ENCODE results near the gene FANCM.
"Not testable (repeated sequence)": the region's sequence is repeated elsewhere in the genome, so short reads cannot be mapped to it uniquely, and the experiment has no call there.

The FANCM gene

DNA sequence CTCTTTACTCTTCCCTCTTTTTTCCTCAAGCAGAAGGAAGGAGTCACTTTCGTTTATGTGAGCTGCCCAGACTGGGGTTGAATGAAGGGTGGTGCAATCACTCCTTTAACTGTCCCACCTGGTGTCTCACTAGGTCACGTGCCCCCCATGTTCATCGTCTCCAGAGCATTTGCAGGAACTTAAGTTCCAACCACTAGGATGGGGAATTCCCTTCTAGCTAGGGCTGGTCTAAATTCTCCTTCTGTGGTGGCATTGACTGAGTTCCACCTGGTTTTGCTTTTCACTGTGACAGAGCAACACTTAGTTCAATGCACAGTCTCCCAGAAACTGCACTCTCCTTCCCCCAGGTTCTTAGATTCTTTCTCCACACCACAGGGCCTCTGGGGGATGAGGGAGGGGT is 9.5 kb downstream of the FANCM start:
- no peak for DNase-seq

DNA sequence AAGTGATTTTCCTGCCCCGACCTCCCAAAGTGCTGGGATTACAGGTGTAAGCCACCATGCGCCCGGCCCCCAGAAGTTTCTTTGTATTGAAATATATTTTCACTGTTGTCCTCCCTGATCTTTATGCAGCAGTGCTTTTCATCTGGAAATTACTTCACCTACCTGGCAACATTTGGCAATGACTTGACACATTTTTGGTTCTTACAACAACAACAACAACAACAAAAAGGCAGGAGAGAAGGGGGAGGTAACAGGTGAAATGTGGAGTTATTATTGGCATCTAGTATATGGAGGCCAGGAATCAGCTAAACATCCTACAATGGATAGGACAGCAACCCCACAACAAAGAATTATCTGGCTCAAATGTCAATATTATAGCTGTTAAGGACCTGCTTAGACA is 13.9 kb downstream of the FANCM start:
- no peak for DNase-seq

DNA sequence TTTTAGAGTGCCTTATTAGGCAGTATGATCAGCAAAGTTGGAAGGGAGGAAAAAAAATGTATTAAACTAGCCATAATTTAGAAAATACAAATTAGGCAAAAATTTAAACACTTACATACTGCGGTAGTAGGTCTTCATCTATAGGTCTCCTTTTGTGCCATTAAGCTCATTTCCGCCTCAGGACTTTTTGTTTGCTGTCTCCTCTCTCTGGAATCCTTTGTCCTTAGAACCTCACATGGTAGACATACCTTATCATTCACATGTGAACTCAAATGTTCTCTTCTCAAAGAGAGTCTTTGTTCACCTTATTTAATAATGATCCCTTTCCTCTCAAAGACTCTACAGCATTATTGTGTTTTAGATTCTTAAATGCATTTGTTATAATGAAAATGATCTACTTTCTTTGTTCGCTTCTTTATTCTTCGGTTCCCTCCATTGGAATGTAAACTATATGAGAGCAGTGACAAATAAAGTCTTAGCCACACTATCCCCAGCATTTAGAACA is 14.7 kb downstream of the FANCM start:
- no peak for DNase-seq

DNA sequence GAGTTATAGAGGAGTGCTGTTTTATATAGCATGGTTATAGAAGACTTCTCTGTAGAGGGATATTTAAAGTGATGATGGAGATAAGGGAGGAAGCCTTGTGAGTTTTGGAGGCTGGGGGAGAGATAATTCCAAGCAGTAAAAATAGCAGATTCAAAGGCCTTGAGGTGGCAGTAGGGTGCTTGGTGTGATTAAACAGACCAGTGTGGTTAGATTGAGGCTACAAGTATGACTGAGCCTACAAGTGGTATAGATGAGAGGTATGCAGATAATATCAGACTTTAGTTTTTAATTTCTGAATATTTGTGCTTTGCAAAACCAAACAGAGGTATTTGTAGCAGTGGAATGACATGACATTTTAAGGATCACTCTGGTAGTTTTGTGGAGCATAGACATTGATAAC is 20.3 kb downstream of the FANCM start:
- no peak for DNase-seq

DNA sequence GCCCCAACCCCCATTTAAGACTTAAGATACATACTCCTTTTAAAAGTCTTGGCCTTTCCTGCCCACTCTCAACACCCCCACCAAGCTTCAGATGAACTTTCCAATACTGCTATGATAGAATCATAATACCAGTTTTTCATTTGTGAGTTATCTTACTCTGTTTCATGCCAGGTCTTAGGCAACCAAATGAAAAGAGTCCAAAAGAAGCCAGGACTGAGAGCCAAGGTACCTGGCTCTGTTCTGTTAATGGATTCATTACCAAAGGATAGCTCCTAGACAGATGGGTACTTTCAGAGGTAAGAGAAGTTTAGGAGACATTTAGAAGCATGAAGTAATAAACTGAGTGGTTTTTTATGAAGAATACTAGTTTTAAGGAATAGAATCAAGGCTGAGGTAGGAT is 34.2 kb downstream of the FANCM start:
- DNase-seq = no peak

DNA sequence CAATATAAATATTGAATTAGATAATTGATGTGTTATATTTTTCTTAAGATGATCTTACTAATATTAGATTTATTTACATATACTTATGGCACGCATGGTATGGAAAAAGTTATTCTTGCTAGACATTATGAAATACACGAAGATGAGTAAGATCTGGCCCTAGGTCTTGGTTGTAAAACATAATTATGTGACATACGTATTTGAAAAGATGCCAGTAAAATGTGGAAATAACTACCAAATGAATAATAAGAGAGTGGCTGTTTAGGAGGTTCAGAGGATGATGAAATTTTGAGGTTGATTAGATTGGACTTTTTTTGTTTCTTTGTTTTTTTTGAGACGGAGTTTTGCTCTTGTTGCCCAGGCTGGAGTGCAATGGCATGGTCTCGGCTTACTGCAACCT is 41.3 kb downstream of the FANCM start:
- no peak for DNase-seq

DNA sequence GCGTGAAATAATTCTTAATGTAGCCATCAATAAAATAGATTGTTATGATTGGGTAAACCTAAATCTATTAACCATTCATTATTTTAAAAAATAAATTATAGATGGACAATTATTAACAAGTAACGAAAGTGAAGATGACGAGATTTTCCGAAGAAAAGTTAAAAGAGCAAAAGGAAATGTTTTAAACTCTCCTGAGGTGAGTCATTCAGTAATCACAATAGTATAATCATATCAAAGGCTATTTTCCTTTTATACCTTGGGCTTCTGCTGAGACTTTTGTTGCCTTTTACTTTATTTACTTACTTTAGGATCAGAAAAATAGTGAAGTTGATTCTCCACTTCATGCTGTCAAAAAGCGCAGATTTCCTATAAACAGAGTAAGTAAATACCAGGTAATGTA is 45.6 kb downstream of the FANCM start:
- no peak for DNase-seq

DNA sequence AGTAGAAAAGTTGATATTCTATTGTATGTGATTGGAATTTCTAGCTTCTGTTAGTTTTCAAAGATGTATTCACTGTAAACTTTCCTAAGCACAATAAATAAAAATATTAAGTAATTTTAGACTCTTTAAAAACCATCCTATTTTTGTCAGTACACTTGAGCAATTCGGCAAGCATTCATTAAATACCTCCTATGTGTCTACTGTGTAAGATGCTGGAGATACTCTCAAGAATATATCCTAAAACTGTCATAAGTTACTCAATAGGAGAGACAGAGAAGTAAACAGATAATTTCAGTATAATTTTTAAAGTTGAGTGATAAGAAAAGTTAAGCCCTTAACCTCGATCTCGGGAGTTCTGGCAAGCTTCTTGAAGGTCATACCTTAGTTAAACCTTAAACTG is 46.1 kb downstream of the FANCM start:
- DNase-seq = no peak

DNA sequence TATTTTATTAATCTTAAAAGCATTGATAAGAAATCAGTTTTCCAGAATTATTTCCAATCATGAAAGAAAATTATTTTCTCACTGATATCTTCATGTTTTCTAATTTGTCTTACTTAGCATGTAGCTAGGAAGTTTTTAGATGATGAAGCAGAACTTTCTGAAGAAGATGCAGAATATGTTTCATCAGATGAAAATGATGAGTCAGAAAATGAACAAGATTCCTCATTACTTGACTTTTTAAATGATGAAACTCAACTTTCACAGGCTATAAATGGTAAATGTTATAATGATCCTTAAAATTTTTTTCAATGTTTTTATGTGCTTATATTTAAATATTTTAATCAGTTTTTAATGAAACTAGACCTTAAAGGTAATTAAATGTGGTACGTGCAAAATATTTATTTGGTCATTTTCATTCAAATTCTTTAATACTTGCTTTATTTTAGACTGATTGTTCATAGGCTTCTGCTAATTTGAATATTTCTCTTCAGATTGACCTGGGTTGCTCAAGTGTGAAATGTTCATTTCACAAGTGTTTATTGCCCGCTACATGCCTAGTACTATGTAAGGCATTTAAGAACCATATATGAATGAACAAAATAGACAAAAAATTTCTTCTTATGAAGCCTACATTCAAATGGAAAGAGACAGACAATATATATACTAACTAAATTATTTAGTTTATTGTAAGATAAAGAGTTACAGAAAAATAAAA is 49.5 kb downstream of the FANCM start:
- no peak for DNase-seq

DNA sequence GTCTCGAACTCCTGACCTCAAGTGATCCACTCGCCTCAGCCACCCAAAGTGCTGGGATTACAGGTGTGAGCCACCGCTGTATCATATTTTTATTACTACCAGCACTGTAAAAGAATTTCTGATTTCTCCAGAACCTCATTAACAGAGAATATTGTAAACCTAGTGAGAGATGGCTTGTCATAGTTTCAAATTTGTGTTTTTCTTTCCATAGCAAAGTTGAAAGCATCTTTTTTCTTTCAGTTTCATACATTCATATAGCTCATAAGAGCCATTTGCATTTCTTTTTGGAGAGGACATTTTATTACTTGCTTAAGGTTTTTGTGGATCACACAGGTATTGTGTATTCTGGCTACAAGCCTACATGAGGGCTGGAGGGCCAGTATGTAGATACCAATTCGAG is 59.2 kb downstream of the FANCM start:
- no peak for DNase-seq

DNA sequence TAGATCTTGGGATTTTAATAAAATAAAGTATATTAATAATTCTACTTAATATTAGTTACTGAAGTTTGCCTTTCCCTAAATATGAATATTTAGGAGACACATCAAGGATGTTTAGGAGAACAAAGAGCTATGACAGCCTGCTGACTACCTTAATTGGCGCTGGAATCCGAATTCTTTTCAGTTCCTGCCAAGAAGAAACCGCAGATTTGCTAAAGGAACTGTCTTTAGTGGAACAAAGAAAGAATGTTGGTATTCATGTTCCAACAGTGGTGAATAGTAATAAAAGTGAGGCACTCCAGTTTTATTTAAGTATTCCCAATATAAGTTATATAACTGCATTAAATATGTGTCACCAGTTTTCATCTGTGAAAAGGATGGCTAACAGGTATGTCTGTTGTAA is 62.8 kb downstream of the FANCM start:
- no peak for DNase-seq

DNA sequence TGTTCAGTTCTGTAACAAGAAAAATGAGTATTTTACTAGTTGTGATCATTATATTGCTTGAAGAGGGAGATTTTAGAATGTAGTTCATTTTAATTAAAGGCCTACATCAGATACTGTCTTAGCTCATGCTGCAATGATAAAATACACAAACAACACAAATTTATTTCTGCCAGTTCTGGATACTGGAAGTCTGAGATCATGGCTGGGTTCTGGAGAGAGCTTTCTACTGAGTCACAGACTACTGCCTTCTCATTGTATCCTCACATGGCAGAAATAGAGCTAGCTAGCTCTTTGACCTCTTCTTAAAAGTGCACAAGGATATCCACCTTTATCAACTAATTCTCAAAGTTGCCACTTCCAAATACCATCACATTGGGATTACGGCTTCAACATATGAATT is 63.5 kb downstream of the FANCM start:
- no peak for DNase-seq

DNA sequence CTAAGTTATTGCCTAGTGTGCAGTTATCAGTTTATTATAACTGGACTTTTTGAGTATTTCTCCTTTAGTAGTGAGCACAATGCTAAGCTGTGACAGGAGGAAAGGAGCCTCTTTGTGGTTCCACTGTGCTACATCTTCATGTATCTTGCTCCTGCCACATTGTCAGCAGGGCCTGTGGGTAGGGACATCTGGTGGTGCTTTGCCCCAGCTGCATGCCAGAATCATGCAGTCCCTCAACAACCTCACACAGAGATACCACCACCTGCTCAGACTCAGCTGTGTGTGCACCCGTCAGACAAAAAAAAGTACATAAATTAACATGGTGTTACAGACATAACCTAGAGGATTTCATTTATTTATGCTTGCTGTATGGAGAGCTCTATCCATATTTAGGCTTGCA is 66.2 kb downstream of the FANCM start:
- DNase-seq = peak in 1 of 2 experiments; percentile 12

DNA sequence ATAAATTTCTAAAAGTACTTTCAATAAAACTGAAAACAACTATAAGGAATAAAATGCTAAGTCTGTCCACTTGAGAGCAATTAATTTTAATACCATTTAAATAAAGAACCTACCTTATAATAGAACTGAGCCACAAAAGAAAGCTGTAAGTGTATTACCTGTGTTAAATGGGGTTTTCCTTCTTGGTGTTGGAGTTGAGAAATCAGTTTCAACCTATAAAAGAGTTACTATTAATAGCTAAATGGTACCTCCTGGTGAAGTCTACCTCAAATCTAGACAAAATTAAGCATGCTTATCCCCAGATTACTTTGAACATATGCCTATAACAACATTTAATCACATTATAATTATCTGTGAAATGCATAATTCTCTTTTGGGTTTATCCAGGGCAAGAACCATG is 68.5 kb downstream of the FANCM start:
- DNase-seq = no peak

DNA sequence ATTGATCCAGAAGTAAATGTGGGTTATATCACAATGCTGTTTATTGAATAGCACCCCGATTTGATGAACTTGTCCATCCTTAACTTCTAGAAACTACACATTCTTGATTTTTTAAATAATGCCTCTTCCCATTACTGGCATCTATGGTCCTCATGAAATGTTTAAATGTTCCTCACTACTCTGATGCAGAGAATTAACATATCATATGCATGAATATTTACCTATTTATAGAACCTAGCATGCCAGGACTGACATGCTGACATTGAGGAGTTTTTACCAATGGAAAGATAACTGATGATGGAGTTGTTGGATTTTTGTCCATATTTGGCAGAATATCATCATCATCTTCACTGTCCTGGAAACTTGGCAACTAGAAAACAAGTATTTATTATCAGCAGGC is 74.4 kb downstream of the FANCM start:
- no peak for DNase-seq

DNA sequence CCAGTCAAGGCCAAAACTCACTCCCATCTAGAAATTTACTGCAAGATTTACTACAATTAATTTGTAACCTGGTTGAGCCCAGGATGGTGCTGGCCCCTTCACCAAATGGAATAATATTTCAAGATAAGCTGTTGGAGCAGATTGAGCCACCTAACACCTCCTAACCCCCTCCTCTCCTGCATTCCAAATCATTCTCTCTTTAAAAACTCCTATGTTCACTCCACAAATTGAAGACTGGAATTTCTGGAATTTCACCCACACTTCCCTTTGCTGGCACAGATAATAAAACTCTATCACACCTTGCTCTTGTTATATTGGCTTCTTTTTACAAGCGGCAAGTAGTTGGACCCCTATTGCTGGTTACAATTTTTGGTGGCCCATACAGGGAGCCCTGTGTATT is 75.6 kb downstream of the FANCM start:
- no peak for DNase-seq

DNA sequence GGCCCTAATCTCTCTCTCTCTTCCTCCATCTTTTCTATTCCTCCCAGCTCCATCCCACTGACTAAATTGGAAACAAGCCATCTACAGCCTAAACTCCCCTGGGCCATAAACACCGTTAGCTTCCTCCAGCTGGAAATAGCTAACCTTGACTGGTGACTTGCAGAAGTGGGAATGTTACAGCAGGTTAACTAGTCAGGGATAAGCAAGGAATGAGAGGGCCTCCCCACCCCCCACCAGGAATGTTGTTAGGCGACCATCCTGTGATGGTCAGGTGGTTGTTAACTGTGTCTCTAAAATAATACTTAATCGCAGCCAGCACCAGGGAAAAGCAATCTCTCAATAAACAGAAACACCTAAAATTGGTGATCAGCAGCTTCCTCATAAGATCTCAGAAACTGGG is 76.5 kb downstream of the FANCM start:
- DNase-seq = no peak

DNA sequence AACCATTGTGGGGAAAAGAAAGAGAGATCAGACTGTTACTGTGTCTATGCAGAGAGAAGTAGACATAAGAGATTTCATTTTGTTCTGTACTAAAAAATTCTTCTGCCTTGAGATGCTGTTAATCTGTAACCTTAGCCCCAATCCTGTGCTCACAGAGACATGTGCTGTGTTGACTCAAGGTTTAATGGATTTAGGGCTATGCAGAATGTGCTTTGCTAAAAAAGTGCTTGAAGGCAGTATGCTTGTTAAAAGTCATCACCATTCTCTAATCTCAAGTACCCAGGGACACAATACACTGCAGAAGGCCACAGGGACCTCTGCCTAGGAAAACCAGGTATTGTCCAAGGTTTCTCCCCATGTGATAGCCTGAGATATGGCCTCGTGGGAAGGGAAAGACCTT is 78.0 kb downstream of the FANCM start:
- not testable (repeated sequence) for DNase-seq

DNA sequence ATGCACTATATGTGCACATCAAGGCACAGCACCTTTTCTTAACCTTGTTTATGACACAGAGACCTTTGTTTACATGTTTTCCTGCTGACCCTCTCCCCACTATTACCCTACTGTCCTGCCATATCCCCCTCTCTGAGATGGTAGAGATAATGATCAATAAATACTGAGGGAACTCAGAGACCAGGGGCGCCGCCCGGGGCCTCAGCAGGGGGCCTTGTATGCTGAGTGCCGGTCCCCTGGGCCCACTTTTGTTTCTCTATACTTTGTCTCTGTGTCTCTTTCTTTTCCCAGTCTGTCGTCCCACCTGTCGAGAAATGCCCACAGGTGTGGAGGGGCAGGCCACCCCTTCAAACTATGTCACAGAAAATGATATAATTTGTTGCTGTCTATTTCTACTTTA is 78.6 kb downstream of the FANCM start:
- not testable (repeated sequence) for DNase-seq

DNA sequence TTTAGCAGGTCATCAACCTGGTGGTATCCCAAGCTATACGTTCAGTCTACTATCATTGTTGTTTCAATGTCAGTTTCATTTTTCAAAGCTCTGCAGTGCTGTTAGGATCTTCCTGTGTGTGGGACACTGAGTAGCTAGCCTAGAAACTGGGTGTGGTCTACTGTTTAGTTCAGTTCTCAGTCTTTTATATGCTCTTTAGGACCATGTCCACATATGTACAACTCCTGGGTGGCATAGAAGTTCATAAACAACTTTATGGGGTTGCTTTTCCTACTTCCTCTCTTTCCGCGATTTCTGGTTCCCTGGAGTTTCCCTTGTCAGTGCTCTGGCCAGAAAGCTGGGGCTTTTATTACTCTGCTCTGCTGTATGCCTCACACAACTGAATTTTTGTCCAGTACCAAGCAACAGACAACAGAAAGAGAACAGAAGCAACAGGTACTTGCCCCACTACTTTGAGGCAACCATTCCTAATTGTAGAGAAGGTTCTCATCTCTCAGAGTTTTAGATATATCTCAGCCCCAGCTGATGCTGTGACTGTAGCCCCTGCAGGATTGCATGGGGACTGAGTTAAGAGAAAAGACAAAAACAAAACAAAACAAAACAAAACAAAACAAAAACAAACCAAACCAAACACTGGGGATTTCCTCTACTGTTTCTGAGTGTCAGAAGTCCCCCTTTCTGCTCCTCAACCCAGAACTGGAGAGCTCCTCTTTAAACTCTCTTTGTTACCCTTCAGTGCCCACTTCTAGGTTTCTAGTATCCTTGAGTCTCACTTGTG is 86.9 kb downstream of the FANCM start:
- DNase-seq = no peak

DNA sequence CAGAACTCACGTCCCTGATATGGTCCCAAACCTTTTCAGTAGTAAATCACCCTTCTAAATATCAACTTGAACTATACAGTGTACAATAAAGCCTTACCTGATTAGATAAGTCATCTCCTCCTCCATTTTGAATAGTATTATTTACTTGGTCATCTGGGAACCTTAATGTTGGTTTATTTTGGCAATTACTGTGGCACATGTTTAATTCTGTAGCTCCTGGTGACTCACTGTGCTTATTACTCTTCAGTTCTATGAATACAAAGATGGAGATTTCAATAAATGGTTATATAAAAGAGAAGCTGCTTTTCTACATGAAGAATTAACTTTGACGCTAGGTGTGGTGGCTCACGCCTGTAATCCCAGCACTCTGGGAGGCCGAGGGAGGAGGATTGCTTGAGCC is 91.8 kb downstream of the FANCM start:
- no peak for DNase-seq

DNA sequence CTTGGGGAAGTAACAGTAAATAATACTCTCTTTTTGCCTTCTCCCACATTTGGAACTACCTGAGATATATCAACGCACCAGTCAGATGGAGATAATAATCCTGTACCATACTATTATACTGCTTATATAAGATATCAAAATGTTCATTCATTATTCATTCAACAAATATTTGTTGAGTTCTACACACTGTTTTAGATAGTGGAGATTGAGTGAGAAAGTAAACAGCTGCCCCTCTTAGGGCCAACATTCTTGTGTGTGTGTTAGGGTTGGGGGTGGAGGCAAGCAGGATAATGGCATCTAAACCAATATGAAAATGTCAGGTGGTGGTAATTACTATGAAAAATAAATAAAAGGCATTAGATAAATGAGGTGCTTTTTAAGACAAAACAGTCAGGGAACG is 103.3 kb downstream of the FANCM start:
- no peak for DNase-seq

DNA sequence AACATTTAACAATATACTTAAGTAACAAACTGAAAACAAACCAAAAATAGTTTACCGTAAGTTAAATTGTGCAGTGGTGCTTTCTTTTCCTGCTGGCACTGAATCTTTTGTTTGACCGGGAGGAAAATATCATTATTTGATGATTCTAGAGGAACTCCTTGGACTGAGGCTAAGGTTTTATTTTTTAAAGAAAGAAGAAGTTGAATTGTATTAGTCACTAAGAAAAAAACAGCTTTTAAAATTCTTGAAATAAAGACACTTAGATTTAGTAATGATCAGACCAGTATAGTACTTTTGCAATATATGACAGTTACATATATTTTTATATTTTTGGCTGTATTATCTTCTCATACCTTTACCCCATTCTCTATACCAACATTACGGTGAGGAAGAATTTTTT is 107.0 kb downstream of the FANCM start:
- DNase-seq = no peak

DNA sequence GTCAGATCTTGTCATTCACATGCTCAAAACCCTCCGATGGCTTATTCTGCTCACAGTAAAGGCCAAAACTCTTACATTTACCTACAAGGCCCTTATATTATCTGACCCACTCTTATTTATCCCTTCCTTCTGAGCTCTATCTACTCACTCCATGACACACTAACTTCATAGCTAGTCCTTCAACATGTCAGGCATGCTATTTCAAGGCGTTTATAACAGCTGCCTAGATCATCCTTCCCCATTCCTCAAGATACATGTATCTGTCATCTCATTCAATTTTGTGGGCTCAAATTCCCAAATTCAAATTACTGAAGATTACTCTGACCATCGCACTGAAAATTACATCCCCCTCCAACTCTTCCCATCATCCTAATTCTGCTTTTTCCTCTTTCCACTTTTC is 110.4 kb downstream of the FANCM start:
- no peak for DNase-seq

DNA sequence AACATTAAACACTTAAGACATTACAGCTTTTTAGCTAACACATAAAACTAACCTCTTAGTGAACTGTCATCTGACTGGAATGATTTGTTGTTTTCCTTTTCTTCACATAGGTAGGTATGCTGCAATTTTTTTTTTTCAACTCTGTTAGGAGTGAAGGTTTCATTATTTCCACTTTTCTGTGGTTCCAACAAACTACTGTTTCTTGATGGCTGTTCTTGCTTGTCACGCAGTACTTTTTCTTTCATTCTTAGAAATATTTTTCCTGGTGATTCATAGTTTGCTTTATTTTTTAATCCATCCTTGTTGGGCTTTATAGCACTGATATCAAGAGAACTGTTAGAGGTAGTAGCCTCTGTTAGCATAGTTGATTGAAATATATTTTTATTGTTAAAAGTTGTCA is 111.0 kb downstream of the FANCM start:
- no peak for DNase-seq

All from activated CD4-positive, alpha-beta T cell treated with anti-CD3 and anti-CD28 coated beads, Interleukin-2, amount 50 U/mL, for 48 hours (primary cell).